ENCODE results near the gene SLC25A22. TPM values are rescaled to one million over a fixed set of nuclear protein-coding genes. Genes with fewer than 3 reads are reported as not detected.

The SLC25A22 gene
- total RNA-seq, 1 experiment from 2014 or later = 16.2 TPM

- DNase-seq (ENCODE audit: extremely low read depth, low read depth) = no peak
Observed at GRCh38 chr11:776263-776560, 21.9 kb downstream of the SLC25A22 start.

- no peak for DNase-seq (ENCODE audit: extremely low read depth, low read depth)
Observed at GRCh38 chr11:774873-775592, 23.0 kb downstream of the SLC25A22 start.

- no peak for DNase-seq (ENCODE audit: extremely low read depth, low read depth)
Observed at GRCh38 chr11:773830-774229, 24.3 kb downstream of the SLC25A22 start.

GRCh38 chr11:773425-773824 lies 24.7 kb downstream of the SLC25A22 start:
- no peak for DNase-seq (ENCODE audit: extremely low read depth, low read depth)

GRCh38 chr11:772429-773390 lies 25.4 kb downstream of the SLC25A22 start:
- no peak for DNase-seq (ENCODE audit: extremely low read depth, low read depth)

GRCh38 chr11:771617-772204 lies 26.4 kb downstream of the SLC25A22 start:
- DNase-seq (ENCODE audit: extremely low read depth, low read depth) = no peak

GRCh38 chr11:770642-771616 lies 27.2 kb downstream of the SLC25A22 start:
- DNase-seq (ENCODE audit: extremely low read depth, low read depth) = no peak

GRCh38 chr11:769887-770641 lies 28.0 kb downstream of the SLC25A22 start:
- DNase-seq (ENCODE audit: extremely low read depth, low read depth) = no peak

- DNase-seq (ENCODE audit: extremely low read depth, low read depth) = no peak
Observed at GRCh38 chr11:767238-767637, 30.8 kb downstream of the SLC25A22 start.

GRCh38 chr11:766936-767210 lies 31.2 kb downstream of the SLC25A22 start:
- no peak for DNase-seq (ENCODE audit: extremely low read depth, low read depth)

GRCh38 chr11:766106-766935 lies 31.8 kb downstream of the SLC25A22 start:
- DNase-seq (ENCODE audit: extremely low read depth, low read depth) = no peak

- no peak for DNase-seq (ENCODE audit: extremely low read depth, low read depth)
Observed at GRCh38 chr11:765802-766091, 32.3 kb downstream of the SLC25A22 start.

- peak; percentile 65 for DNase-seq (ENCODE audit: extremely low read depth, low read depth)
Observed at GRCh38 chr11:765025-765801, 32.9 kb downstream of the SLC25A22 start.

GRCh38 chr11:764322-765024 lies 33.6 kb downstream of the SLC25A22 start:
- no peak for DNase-seq (ENCODE audit: extremely low read depth, low read depth)

- DNase-seq (ENCODE audit: extremely low read depth, low read depth) = no peak
Observed at GRCh38 chr11:763549-764321, 34.3 kb downstream of the SLC25A22 start.

- DNase-seq (ENCODE audit: extremely low read depth, low read depth) = no peak
Observed at GRCh38 chr11:763073-763463, 35.0 kb downstream of the SLC25A22 start.

GRCh38 chr11:762421-763072 lies 35.5 kb downstream of the SLC25A22 start:
- DNase-seq (ENCODE audit: extremely low read depth, low read depth) = peak; percentile 52

Measured in NCI-H460 (cell line).